GM19099 (cell line): ENCODE results near the gene EML5.

Source experiments
- POLR2A ChIP-seq: IDR thresholded peaks from 3 replicates; pipeline ENCODE4 v1.6.1; 2011; ENCODE audit warnings: low read depth; ENCODE audit not compliant: insufficient read length; ENCODE audit errors: extremely low read depth

The EML5 gene

DNA sequence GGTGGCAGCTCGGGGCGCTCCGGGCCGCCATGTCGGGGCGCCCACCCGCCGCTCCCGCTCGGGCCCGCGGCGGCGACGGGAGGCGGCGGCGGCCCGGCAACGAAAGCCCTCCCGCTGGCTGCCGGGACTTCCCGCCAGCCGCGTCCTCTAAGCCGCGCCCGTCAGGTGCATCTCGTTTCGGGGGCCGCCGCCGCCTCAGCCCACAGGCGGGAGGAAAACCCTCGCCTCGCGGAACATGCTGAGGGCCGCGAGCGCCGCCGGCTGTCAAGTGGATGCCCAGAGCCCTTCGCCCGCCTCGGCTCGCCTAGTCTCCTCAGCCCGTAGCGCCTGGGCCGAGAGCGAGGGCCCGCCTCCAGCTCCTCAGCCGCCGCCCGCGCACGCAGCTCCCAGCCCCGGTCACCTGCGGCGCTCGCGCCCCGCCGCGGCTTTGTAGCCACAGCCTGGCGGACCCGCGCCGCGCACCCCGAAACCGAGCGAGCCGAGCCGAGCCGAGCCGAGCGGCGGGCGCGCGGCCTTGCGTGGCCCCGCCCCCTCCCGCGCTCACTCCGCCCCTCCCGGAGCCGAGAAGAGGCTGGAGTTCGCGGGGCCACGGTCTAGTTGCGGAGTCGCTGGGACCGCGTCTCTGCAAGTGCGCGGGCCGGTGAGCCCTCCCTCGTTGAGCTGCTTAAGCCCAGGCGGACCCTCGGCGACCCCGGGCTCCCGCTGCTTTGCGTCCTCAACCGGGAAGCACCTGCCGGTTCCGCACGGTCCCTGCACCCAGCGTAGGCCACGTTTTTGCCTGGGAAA is at the start of gene EML5:
EML5 (minus strand) TSS at position 481 of the 786 bp plus-strand sequence; CDS start at position 31, 450 bp downstream.
- TF ChIP-seq POLR2A = no peak

DNA sequence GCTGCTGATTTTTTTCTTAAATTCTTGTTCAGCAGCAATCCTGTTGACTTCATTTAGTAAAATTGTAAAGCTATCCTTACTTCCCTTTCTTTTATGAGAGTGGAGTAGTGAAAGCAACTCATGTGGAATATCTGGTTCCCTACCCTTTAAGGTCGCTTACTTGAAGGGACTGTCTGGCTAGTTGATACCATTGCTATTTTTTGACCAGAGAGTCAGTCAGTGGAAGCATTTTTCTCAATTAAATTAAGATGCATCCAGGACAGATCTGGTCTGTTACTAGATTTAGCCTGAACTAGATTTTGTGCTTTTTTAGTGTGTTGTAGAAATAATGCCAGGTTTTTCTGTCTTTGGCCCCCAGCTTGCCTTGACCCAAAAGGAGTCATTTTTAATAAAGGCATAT is 49.7 kb upstream of the EML5 start:
- TF ChIP-seq POLR2A = no peak

DNA sequence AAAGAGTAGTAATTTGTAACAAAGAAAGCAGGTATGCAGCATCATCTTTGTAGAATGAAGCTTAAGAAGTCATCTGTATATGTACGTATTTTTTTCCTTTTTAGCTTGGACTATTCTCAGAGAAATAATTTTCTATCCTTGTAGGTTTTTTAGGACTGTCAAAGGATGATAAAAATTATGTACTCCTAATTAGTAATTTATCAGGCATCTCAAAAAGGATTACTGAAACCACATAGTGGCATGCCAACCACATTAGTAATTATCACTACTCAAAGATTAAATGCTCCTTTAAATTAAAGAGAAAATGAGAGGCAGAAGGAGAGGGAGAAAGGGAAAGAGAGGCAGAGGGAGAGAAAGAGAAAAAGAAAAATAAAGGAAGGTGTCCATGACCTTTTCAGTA is 49.0 kb upstream of the EML5 start:
- TF ChIP-seq POLR2A = no peak

DNA sequence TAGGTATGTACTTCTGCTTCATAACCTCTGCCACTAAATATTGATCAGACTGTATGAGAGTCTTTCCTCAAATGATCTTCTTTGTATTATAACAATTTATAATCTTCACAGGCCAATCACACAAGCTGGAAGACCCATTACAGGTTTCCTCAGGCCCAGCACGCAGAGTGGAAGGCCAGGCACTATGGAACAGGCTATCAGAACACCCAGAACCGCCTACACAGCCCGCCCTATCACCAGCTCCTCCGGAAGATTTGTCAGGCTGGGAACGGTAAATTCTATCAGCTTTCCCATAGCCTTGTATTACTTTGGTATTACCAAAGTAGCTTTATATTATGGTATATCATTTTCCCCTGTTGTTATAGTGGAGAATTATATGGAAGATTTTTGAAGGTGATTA is 48.2 kb upstream of the EML5 start:
- no peak for TF ChIP-seq POLR2A

DNA sequence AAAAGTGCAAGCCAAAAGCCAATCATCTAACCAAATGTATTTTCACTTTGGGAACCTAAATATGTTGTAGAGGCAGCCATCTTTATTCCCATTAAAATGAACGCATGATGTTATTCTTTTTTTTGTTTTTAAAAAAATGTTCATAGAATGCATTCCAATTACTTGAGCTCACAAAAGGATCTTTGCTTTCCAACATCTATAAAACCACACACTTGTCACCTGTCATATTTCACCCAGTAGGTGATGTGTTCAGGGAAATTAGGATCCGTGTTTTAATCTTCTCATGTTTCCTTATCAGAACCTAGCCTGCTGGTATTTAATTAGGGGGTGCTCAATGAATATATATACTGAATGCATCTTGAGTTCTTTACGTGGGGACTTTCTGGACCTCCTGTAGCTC is 45.3 kb upstream of the EML5 start:
- TF ChIP-seq POLR2A = no peak

DNA sequence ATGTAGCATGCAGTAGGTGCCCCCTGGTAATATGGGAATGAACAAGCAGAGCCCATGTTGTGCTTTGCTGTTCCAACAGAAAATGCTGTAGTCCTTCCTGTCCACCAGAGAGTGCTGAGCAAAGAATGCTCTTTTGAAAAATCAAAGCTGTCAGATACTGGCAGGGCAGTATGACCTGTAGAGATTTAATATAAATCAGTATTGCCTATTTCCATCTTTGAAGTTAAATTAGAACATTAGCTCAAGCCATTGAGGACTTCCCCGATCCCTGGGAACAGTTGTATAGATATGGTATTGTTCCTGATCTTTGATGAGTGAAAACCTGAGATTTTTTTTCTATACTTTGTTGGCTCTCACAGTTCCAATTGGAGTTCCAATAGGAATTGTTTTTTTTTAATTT is 44.7 kb upstream of the EML5 start:
- no peak for TF ChIP-seq POLR2A

DNA sequence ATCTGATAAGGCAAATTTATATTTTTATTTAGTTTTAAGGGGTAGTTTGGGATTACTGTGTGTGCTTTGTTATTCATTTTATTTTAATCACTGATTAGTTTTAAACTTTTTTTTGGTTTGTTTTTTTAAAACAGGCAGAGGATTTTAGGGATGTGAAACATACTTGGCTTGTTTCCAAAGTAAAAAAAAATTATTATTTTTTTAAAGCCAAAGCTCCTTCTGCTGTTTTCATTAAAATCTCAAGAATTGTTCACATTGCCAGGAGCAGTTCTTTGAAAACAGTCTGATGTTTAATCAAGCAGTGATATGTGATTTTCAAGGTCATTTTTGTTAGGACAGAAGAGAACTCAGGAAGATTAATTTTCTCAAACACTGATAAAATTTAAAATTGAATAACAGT is 42.9 kb upstream of the EML5 start:
- TF ChIP-seq POLR2A = no peak

DNA sequence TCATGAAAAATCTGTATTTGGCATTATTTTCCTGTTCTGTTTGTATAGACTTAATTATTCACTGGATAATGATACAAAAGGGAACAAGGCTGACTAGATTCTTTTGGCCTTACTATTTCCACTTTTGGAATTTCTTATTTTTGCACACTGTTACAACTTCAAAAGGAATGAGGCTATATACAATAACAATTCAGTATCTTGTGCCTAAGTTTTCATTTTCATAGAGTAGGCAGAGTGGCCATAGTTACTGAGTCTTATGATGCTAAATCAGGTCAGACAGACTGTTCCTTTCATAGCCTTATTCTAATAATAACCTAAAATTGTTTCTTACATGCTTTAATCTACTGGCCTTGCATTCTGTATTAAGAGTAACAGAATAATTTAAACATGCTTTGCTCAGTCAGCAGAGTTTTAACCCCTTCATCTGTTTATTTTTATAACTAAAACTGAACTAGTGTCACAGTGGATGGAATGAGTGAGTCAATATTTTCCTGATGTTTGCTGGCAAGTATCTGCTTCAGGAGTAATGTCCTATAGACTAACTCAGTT is 42.2 kb upstream of the EML5 start:
- no peak for TF ChIP-seq POLR2A

DNA sequence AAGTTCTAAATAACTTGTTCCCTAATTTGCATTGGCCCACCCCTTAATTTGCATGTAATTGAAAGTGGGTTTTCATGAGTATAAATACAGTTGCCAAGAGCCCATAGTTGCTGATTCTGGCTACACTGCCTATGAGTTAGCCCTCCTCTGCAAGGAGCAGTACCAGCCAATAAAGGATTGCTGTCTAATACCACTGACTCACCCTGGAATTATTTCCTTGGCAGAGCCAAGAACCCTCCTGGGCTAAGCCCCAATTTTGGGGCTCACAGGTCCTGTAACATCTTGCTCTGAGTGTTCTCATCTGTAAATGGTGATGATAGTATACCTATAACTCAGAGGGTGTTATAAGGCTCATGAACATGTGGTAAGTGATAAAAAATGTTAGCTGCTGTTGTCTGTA is 38.5 kb upstream of the EML5 start:
- TF ChIP-seq POLR2A = no peak

DNA sequence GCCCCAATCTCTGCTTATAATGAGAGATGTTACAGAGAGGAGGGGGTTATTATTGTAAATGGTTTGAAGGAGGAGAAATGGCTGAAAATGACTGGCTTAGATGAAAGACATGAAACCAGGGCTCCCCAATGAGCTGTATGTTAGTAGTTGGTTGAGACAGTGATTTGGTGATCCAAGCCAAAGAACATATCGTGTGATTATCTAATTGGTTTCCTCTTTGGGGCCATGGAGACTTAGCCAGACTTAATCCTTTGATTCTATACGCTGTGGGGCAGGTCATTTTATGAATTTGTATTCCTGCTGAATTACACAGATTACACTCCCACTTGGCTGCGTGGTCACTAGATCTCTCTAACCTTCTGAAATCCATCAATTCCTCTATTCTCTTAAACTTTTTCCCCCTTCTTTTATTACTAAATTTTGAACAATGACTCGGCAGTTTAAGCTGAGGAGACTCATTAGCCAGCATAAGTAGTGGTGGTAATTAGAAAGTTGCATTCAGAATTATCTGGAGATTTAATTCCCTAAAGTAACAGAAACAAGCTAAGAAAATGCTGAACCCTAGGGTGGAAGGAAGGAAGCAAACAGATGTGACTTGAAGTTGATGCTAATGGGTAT is 37.0 kb upstream of the EML5 start:
- TF ChIP-seq POLR2A = no peak

DNA sequence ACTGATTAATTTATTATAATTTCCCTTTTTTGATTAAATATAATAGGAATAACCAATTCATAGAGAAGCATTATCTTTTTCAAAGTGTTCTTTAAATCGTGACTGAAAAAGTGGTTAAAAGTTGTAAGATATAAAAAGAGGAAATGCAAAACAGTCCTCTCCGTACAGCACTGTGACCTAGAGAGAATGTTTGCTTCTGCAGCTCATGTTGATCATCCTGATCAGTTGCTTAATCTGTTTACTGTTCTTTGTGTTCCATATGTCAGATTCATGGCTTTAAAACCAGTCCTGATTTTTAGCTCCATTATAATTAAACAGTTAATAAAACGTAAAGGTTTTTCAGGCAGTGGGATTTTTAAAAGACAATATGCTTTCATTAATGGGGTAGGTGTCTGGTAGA is 36.4 kb upstream of the EML5 start:
- no peak for TF ChIP-seq POLR2A

DNA sequence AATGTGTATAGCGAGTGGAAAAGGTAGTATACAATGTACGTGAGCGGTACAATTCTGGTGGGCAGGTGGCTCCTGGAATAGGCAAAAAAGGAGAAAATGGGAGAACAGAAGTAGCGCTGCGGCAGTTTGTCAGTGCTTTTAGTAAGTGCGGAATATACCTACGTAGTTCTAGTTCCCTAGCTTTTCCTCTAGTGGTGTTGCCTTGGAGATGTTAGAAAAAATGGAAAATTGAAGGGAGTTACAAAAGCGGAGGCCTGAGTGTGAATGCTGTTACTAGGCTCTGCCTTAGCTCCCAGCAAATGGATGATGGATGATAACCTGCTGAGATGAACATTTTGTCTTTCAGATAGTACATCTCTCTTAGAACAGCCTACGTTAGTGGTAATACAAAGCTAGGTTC is 32.8 kb upstream of the EML5 start:
- no peak for TF ChIP-seq POLR2A

DNA sequence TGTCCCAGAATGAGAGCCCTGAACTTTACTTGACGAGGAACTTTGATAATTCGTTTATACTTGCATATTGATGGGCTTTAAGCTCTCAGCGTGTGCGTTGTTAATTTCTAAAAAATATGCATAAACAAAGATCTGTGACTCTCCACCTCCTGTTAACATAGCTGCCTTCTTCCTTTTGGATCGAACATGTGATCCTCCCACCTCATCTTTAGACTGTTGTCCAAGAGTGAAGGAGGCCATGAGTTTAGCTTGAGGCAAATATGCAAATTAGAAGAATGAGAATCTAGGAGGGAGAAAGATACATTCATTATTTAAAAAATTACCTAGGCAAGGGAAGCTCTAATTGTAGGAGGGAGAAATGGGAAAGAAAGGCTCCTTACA is 32.3 kb upstream of the EML5 start:
- TF ChIP-seq POLR2A = no peak

DNA sequence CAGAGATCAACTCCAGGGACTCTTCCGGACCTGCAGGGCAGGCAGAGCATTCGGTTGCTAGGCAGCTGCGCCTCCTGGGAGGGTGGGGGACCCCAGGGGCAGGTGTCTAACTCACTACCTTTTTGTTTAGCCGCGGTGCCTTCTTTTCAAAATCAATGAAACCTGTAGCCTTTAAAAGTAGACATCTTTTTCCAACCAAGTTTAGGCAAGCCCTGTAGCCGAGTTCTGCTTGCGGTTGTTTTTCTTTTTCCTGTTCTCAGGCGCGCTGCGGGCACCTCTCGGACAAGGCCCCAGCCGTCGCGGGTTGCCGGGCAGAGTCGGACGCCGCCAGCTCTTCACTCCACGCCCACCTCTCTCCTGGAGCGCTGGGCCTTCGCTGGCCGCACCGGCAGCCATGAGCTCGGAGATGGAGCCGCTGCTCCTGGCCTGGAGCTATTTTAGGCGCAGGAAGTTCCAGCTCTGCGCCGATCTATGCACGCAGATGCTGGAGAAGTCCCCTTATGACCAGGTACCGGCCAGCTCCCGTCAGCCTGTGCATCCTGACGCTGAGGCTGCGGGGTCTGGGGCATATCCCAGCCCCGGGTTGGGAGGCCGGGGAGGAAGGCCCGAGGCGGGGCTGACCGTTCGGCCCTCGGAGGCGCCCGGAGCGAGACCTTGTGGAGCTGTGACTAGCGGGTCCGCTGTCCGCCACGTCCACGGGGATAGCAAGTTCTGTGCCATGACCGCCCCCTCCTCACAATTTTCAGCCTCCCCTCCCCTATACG is 31.7 kb upstream of the EML5 start, which contains the start of gene TTC8:
TTC8 (plus strand) TSS at position 338 of the 764 bp plus-strand sequence; CDS start at position 395, 57 bp downstream.
- peak; percentile 50 for TF ChIP-seq POLR2A

DNA sequence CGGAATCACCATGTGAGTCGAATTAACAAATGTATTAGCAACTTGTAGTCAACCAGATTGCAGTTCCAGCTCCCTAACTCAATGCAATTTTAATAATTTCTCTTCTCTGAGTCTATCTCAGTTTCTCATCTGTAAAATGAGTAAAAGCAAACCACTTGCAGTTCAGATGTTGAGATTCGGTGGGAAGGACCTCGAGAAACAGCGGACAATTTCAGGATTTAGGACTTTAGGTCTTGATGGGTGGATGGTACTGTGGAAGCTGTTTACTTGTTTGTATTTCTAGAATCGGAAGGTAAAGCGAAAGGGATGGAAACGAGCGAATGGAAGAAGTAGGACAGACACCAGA is 31.2 kb upstream of the EML5 start:
- no peak for TF ChIP-seq POLR2A
